A549 (cell line): ENCODE results near the gene AKR1A1. TPM values are rescaled to one million over a fixed set of nuclear protein-coding genes. Genes with fewer than 3 reads are reported as not detected.

ENCODE experiments used
- ATAC-seq, 2 experiments: fragments of 200-7000 bp in 1 of 2; fragments of >200 bp in 1 of 2; cut with Nextera tagmentation in 1 of 2; cut with Tn5 transposase in 1 of 2; 3 replicates each; pipeline versions ENCODE4 v1.8.0 to v1.9.1; 2018 to 2020; ENCODE audit warnings: mild to moderate bottlenecking in 1 of 2, moderate library complexity in 1 of 2
- CTCF ChIA-PET: fragments of 300-600 bp; sonication (Branson Sonifier 250); formaldehyde crosslinking; extraction: SDS; loops from one replicate; lab custom pipeline; 2021; ENCODE audit warnings: antibody characterized with exemption, inconsistent platforms; lab: Yijun Ruan, JAX
- POLR2A ChIA-PET: fragments of 350-600 bp; formaldehyde crosslinking; extraction: SDS; loops from one replicate; lab custom pipeline; 2021; ENCODE audit warnings: antibody characterized with exemption, inconsistent platforms; lab: Yijun Ruan, JAX
- DNase-seq, 2 experiments: peaks; one replicate each; pipeline versions ENCODE4 v3.0.0 to v3.0.0-alpha.2; 2011 to 2016; ENCODE audit warnings: low read depth in 1 of 2, low spot score in 1 of 2
- FAIRE-seq: peaks from 2 replicates; lab custom pipeline; 2011; peaks lifted over from hg19 to GRCh38; lab: Jason Lieb, UNC
- H3K27ac ChIP-seq, 2 experiments: fragments of >200 bp; sonication (Bioruptor Twin); formaldehyde crosslinking; 3 replicates each; pipeline ENCODE4 v1.5.1; 2016 to 2017
- H3K4me1 ChIP-seq: fragments of >200 bp; sonication (Bioruptor Twin); formaldehyde crosslinking; 3 replicates; pipeline ENCODE4 v1.6.1; 2016
- H3K4me2 ChIP-seq: fragments of >200 bp; sonication (Bioruptor Twin); formaldehyde crosslinking; 3 replicates; pipeline ENCODE4 v1.6.1; 2016
- H3K4me3 ChIP-seq: fragments of >200 bp; sonication (Bioruptor Twin); formaldehyde crosslinking; 3 replicates; pipeline ENCODE4 v1.5.1; 2016
- H3K9me3 ChIP-seq: fragments of >200 bp; sonication (Bioruptor Twin); formaldehyde crosslinking; 3 replicates; pipeline ENCODE4 v1.6.1; 2016
- EHF ChIP-seq: fragments of 250-450 bp; sonication (Bioruptor Pico); IDR thresholded peaks from 2 replicates; pipeline ENCODE4 v1.5.0; 2020; ENCODE audit warnings: mild to moderate bottlenecking
- EHMT2 ChIP-seq: fragments of 200-600 bp; sonication (generic); IDR thresholded peaks from 2 replicates; pipeline ENCODE4 v1.6.1; 2016; ENCODE audit warnings: antibody characterized with exemption, low read depth, mild to moderate bottlenecking, moderate library complexity
- EP300 ChIP-seq, 2 experiments: fragments of >200 bp; sonication (Bioruptor Twin); formaldehyde crosslinking; IDR thresholded peaks; 2 replicates in 1 of 2; 3 replicates in 1 of 2; pipeline ENCODE4 v1.6.1; 2016 to 2017
- HEYL ChIP-seq: fragments of 250-450 bp; sonication (Bioruptor Pico); IDR thresholded peaks from 2 replicates; pipeline ENCODE4 v1.8.0; 2021; ENCODE audit warnings: mild to moderate bottlenecking, moderate library complexity
- HOXB13 ChIP-seq: fragments of 250-450 bp; sonication (Bioruptor Pico); IDR thresholded peaks from 2 replicates; pipeline ENCODE4 v1.5.0; 2020; ENCODE audit warnings: low read depth, mild to moderate bottlenecking, moderate library complexity
- JUN ChIP-seq, 2 experiments: fragments of >200 bp; sonication (Bioruptor Twin); formaldehyde crosslinking; IDR thresholded peaks; 2 replicates in 1 of 2; 3 replicates in 1 of 2; pipeline ENCODE4 v1.6.1; 2016 to 2017
- JUNB ChIP-seq: fragments of >200 bp; sonication (Bioruptor Twin); formaldehyde crosslinking; IDR thresholded peaks from 2 replicates; pipeline ENCODE4 v1.6.1; 2016
- MAFK ChIP-seq: fragments of 450-650 bp; IDR thresholded peaks from 2 replicates; pipeline ENCODE4 v1.6.1; 2014; ENCODE audit not compliant: partially characterized antibody
- MAZ ChIP-seq: fragments of 150-350 bp; IDR thresholded peaks from 2 replicates; pipeline ENCODE4 v1.6.1; 2014; ENCODE audit warnings: antibody characterized with exemption, low read depth, low read length, borderline replicate concordance
- MYC ChIP-seq: IDR thresholded peaks from 2 replicates; pipeline ENCODE4 v1.6.1; 2012; ENCODE audit warnings: mild to moderate bottlenecking, inconsistent platforms, low read length, improper control_type of control experiment, borderline replicate concordance
- NFE2L2 ChIP-seq: fragments of 150-350 bp; conservative IDR thresholded peaks from 2 replicates; pipeline ENCODE4 v1.6.1; 2014; ENCODE audit warnings: low read length
- RNF2 ChIP-seq: fragments of 200-600 bp; sonication (generic); IDR thresholded peaks from 2 replicates; pipeline ENCODE4 v1.6.1; 2016; ENCODE audit warnings: low read depth, mild to moderate bottlenecking, antibody characterized with exemption, moderate library complexity, borderline replicate concordance
- ZC3H11A ChIP-seq: fragments of 450-650 bp; IDR thresholded peaks from 2 replicates; pipeline ENCODE4 v1.6.1; 2014; ENCODE audit warnings: antibody characterized with exemption, mild to moderate bottlenecking
- ZNF302 ChIP-seq: fragments of 250-450 bp; sonication (Bioruptor Pico); IDR thresholded peaks from 2 replicates; pipeline ENCODE4 v1.9.0; 2021; ENCODE audit warnings: inconsistent platforms, mild to moderate bottlenecking, moderate library complexity
- WGBS: methylation state at CpG from one replicate; pipeline ENCODE4 v1.1.6; 2017; ENCODE audit errors: missing lambda C conversion rate; 5-methylcytosine and 5-hydroxymethylcytosine counted together
- polyA plus RNA-seq, 4 experiments: library from polyadenylated mRNA; depleted of rRNA in 3 of 4; stranded (reverse); fragments of >200 nt; fragmentation: RNase III in 1 of 4; extraction: RNeasy Plus Mini Kit Qiagen cat#74134 plus additional on column Dnase treatment in 1 of 4; gene quantifications; 2 replicates in 3 of 4; 3 replicates in 1 of 4; pipeline ENCODE4 v1.2.3, GENCODE V29; 2011 to 2017
- TF ChIP-seq, protein P1 (sequence below): fragments of 150-350 bp; IDR thresholded peaks from 2 replicates; pipeline ENCODE4 v1.6.1; 2014; ENCODE audit warnings: low read depth, mild to moderate bottlenecking, low read length
- TF ChIP-seq, protein P2 (sequence below): IDR thresholded peaks from 2 replicates; pipeline ENCODE4 v1.6.1; 2012
- TF ChIP-seq, protein P3 (sequence below): fragments of 450-650 bp; IDR thresholded peaks from 2 replicates; pipeline ENCODE4 v1.6.1; 2014; ENCODE audit warnings: antibody characterized with exemption
- TF ChIP-seq, protein P4 (sequence below): fragments of 250-450 bp; sonication (Bioruptor Pico); IDR thresholded peaks from 2 replicates; pipeline ENCODE4 v1.5.0; 2021; ENCODE audit warnings: mild to moderate bottlenecking, moderate library complexity, borderline replicate concordance
- TF ChIP-seq, protein P5 (sequence below): fragments of >200 bp; sonication (Bioruptor Twin); formaldehyde crosslinking; IDR thresholded peaks from 3 replicates; pipeline ENCODE4 v1.5.1; 2016

The AKR1A1 gene
- polyA plus RNA-seq, 2 of the 4 experiments (the other 2 are of a cell fraction): 89.0 to 110 TPM

DNA sequence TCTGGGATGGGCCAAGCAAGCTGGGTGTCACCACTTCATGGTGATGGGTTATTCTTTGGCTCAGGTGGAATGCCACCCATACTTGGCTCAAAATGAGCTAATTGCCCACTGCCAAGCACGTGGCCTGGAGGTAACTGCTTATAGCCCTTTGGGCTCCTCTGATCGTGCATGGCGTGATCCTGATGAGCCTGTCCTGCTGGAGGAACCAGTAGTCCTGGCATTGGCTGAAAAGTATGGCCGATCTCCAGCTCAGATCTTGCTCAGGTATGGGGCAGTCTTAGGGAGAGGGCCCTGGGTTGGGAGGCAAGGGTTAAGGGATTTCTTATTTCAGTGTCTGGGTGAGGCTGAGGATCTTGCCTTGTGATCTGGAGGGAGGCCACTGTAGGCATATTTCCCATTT lies 17.8 kb downstream of the AKR1A1 start:
- CTCF ChIA-PET: interaction anchor here (1.3 to 10.1 kb wide), 13 partner anchors 8 to 554 kb away, joined by 3 to 88 read pairs (median 18); no protein-coding TSS in a partner anchor
- 94% methylated on average over 4 of the region's 4 CpGs for WGBS
- no peak for FAIRE-seq
- TF ChIP-seq EP300 (IDR thresholded peaks at IDR 0.05): no peak
- no peak for TF ChIP-seq NFE2L2
- TF ChIP-seq ZC3H11A: no peak
- no peak for TF ChIP-seq HEYL (CRISPR knock-in tag)
- TF ChIP-seq, protein P1, sequence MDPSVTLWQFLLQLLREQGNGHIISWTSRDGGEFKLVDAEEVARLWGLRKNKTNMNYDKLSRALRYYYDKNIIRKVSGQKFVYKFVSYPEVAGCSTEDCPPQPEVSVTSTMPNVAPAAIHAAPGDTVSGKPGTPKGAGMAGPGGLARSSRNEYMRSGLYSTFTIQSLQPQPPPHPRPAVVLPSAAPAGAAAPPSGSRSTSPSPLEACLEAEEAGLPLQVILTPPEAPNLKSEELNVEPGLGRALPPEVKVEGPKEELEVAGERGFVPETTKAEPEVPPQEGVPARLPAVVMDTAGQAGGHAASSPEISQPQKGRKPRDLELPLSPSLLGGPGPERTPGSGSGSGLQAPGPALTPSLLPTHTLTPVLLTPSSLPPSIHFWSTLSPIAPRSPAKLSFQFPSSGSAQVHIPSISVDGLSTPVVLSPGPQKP: no peak
- no peak for TF ChIP-seq MAFK
- no peak for TF ChIP-seq HOXB13 (CRISPR knock-in tag)
- TF ChIP-seq JUNB: no peak
- TF ChIP-seq ZNF302 (CRISPR knock-in tag): no peak
- TF ChIP-seq, protein P2, sequence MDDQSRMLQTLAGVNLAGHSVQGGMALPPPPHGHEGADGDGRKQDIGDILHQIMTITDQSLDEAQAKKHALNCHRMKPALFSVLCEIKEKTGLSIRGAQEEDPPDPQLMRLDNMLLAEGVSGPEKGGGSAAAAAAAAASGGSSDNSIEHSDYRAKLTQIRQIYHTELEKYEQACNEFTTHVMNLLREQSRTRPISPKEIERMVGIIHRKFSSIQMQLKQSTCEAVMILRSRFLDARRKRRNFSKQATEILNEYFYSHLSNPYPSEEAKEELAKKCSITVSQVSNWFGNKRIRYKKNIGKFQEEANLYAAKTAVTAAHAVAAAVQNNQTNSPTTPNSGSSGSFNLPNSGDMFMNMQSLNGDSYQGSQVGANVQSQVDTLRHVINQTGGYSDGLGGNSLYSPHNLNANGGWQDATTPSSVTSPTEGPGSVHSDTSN: no peak
- TF ChIP-seq EHF: no peak
- TF ChIP-seq, protein P3, sequence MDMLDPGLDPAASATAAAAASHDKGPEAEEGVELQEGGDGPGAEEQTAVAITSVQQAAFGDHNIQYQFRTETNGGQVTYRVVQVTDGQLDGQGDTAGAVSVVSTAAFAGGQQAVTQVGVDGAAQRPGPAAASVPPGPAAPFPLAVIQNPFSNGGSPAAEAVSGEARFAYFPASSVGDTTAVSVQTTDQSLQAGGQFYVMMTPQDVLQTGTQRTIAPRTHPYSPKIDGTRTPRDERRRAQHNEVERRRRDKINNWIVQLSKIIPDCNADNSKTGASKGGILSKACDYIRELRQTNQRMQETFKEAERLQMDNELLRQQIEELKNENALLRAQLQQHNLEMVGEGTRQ: no peak
- no peak for TF ChIP-seq EHMT2
- no peak for TF ChIP-seq MAZ
- TF ChIP-seq, protein P4, sequence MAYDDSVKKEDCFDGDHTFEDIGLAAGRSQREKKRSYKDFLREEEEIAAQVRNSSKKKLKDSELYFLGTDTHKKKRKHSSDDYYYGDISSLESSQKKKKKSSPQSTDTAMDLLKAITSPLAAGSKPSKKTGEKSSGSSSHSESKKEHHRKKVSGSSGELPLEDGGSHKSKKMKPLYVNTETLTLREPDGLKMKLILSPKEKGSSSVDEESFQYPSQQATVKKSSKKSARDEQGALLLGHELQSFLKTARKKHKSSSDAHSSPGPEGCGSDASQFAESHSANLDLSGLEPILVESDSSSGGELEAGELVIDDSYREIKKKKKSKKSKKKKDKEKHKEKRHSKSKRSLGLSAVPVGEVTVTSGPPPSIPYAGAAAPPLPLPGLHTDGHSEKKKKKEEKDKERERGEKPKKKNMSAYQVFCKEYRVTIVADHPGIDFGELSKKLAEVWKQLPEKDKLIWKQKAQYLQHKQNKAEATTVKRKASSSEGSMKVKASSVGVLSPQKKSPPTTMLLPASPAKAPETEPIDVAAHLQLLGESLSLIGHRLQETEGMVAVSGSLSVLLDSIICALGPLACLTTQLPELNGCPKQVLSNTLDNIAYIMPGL (CRISPR knock-in tag): no peak
- no peak for TF ChIP-seq JUN (IDR thresholded peaks at IDR 0.05)
- POLR2A ChIA-PET: interaction anchor here (5.4 kb wide), 1 partner anchor 47 kb away, joined by 29 read pairs; the partner anchor contains the start of gene PRDX1
- DNase-seq: no peak
- ATAC-seq: no peak
- Histone ChIP-seq H3K27ac (no peak overlapping the region), H3K9me3 (no peaks in the 10 kb centered on the region), H3K4me3 (no peak overlapping the region), H3K4me1 (no peaks in the 10 kb centered on the region), H3K4me2 (no peak overlapping the region)

DNA sequence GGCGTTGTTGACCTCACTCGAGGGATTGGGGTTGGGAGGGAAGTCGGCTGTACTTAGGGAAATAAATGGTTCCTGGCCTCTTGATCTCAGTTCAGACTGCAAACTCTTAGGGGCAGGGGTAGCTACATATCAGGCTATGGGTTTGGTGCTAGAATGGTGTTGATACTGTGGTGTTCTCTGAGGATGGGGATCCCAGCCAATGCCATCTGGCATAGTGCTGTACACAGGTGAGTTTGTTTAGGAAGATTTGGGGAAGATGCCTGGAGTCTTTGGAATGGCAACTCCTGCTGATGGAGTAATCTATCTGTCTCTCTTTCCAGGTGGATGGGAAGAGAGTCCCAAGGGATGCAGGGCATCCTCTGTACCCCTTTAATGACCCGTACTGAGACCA lies 18.9 kb downstream of the AKR1A1 start:
- 65% methylated on average over 4 of the region's 4 CpGs for WGBS
- Histone ChIP-seq H3K4me3 (no peak overlapping the region), H3K9me3 (no peaks in the 10 kb centered on the region), H3K4me2 (no peak overlapping the region), H3K4me1 (no peaks in the 10 kb centered on the region), H3K27ac (no peak overlapping the region)
- FAIRE-seq (no peak), ATAC-seq (peak; percentile 15 to 45; a peak in 3 of 6 replicates), DNase-seq (no peak)
- TF ChIP-seq EHF (no peak), RNF2 (no peak), MYC (no peak), NFE2L2 (no peak), ZNF302 (CRISPR knock-in tag) (no peak)
- TF ChIP-seq, protein P5, sequence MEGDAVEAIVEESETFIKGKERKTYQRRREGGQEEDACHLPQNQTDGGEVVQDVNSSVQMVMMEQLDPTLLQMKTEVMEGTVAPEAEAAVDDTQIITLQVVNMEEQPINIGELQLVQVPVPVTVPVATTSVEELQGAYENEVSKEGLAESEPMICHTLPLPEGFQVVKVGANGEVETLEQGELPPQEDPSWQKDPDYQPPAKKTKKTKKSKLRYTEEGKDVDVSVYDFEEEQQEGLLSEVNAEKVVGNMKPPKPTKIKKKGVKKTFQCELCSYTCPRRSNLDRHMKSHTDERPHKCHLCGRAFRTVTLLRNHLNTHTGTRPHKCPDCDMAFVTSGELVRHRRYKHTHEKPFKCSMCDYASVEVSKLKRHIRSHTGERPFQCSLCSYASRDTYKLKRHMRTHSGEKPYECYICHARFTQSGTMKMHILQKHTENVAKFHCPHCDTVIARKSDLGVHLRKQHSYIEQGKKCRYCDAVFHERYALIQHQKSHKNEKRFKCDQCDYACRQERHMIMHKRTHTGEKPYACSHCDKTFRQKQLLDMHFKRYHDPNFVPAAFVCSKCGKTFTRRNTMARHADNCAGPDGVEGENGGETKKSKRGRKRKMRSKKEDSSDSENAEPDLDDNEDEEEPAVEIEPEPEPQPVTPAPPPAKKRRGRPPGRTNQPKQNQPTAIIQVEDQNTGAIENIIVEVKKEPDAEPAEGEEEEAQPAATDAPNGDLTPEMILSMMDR: no peak
- ChIA-PET POLR2A (interaction anchor here (5.4 kb wide), 1 partner anchor 48 kb away, joined by 29 read pairs; the partner anchor contains the start of gene PRDX1), CTCF (interaction anchor here (1.0 to 10.1 kb wide), 21 partner anchors 9 to 654 kb away, joined by 3 to 88 read pairs (median 11); partner anchors contain the start of genes AKR1A1, CCDC163 and MMACHC)
